AG04449 (cell line): ENCODE results near the gene CYREN.

Experiments used
- CTCF ChIA-PET: fragments of 350-600 bp; formaldehyde crosslinking; extraction: SDS; loops from one replicate; lab custom pipeline; 2021; ENCODE audit warnings: antibody characterized with exemption; lab: Yijun Ruan, JAX
- POLR2A ChIA-PET: fragments of 400-600, 350-600 bp; formaldehyde crosslinking; extraction: SDS; loops from one replicate; lab custom pipeline; 2020; ENCODE audit warnings: antibody characterized with exemption, inconsistent platforms; lab: Yijun Ruan, JAX
- DNase-seq: peaks from one replicate; pipeline ENCODE4 v3.0.0-alpha.2; 2010; ENCODE audit warnings: low read depth, low spot score
- H3K4me3 ChIP-seq: 2 replicates; pipeline ENCODE4 v1.5.1; 2011; ENCODE audit warnings: low read depth, mild to moderate bottlenecking, control low read depth, low read length
- TF ChIP-seq, protein P1 (sequence below): IDR thresholded peaks from one replicate; pipeline ENCODE4 v1.5.1; 2011; ENCODE audit warnings: mild to moderate bottlenecking, moderate library complexity, low read length, control low read depth, inconsistent platforms; ENCODE audit not compliant: insufficient read depth; ENCODE audit errors: missing control alignments

The CYREN gene

DNA sequence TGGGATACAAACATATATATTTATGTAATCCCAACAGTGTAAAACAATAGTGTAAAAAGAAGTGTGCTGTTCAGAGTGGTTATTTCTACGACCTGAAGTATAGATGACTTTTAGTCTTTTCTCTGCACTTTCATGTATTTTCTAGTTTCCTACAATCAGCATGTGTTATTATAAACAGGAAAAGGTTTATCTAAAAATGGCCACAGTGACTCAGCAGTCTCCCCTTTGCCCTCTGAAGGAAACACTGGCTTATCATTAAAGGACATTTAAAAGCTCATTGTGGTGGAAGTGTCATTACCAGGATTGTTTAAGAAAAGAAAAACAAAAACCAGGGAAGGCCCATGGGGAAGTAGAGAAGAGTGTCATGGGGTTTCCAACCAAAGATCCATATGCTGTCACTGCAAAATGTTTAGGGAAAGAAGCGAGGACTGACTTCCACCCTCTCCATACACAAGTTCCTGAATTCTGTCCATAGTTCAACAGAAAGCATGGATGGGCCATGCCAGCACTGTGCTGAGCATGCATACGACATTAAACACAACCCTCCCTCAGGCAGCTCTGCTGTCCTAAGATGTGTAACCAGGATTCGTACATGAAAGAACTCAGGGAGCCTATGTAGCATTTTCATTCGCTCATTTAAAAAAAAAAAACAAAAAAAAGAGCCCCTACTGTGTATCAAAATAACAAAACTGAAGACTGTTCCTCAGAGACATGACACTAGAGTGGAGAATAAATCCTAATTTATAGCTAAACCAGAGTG, 10.2 kb downstream of the CYREN start:
- ChIA-PET CTCF (interaction anchor here (1.3 to 3.5 kb wide), 3 partner anchors 9 to 11 kb away, joined by 5 to 19 read pairs (median 5); partner anchors contain the start of gene CYREN), POLR2A (no interaction called here)
- no peak overlapping the region for H3K4me3 ChIP-seq
- DNase-seq: no peak
- TF ChIP-seq, protein P1, sequence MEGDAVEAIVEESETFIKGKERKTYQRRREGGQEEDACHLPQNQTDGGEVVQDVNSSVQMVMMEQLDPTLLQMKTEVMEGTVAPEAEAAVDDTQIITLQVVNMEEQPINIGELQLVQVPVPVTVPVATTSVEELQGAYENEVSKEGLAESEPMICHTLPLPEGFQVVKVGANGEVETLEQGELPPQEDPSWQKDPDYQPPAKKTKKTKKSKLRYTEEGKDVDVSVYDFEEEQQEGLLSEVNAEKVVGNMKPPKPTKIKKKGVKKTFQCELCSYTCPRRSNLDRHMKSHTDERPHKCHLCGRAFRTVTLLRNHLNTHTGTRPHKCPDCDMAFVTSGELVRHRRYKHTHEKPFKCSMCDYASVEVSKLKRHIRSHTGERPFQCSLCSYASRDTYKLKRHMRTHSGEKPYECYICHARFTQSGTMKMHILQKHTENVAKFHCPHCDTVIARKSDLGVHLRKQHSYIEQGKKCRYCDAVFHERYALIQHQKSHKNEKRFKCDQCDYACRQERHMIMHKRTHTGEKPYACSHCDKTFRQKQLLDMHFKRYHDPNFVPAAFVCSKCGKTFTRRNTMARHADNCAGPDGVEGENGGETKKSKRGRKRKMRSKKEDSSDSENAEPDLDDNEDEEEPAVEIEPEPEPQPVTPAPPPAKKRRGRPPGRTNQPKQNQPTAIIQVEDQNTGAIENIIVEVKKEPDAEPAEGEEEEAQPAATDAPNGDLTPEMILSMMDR: no peak

DNA sequence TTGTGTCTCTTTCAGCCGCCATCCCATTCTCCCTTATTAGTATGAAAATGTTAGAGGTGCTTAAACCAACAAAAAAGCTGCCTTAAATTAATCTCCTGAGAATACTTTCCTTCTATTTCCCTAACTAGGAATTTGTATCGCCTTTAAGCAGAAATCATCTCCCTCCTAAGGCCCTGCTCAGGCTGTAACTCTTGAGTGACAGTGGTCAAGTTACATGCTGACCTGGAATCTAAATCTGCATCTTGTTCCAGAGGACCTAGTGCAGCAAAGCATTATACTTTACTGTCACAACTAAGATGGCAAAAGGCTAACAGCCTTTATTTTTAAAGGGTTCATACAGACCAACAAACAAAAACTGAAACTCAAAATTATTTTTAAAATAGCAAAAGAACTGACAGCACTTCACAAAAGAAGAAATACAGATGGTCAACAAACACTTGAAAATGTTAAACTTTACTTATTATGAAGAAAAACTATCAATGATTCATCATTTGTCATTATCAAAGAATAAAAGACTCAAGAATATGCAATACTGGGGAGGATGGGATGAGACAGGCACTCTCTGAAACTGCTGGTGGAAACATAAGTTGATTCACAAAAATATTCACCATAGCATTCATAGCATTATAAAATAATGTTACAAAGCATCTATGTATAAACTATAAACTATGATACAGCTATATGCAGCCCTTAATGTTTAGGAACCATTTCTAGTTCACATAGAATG, 11.0 kb downstream of the CYREN start:
- TF ChIP-seq, protein P1: no peak
- CTCF ChIA-PET: interaction anchor here (1.5 to 3.5 kb wide), 2 partner anchors 9 kb away, joined by 5 to 19 read pairs; no protein-coding TSS in a partner anchor
- DNase-seq: no peak
- H3K4me3 ChIP-seq: no peak overlapping the region
- POLR2A ChIA-PET: no interaction called here

DNA sequence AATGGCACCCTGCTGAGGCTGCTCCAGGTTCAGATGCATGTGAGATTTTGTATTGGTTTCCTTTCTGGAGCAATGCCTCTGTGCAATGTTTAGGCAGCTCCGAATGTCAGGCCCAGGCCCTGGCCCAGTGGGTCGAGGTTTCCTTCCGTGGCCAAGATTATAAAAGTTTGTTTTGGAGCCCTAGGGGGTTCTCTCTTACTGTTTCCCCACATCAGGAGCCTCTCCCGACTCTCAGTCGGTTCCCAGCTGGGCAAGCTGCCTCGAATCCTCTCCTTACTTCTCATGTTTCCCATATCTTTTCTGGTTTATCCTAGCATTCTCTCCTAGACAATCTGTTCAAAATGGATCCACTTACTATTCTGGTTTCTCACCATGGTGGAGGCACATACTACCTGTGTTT, 11.6 kb downstream of the CYREN start:
- no peak for DNase-seq
- H3K4me3 ChIP-seq: no peak overlapping the region
- TF ChIP-seq, protein P1: no peak
- ChIA-PET CTCF (interaction anchor here (3.5 kb wide), 1 partner anchor 10 kb away, joined by 19 read pairs; no protein-coding TSS in a partner anchor), POLR2A (no interaction called here)

DNA sequence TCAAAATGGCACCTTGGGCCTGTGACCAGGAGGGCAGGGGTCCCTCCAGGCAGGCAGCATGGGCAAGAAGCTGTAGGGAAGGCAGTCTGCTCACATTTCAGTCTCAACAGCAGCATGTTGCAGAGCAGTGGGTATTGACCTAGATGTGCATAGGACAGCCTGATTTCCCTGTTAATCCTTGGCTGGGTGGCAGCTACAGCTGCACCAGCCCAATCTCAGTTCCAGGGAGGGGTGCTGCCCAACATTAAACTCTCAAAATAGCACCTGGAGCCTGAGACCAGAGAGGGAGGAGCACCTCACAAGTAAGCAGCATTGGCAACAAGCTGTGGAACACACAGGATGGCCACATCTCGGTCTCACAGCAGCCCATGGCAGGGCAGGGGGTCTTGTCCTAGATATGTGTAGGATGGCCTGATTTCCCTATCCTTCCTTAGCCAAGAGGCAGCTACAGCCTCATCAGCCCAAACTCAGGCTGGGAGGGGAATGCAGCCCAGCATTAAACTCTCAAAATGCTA, 12.3 kb downstream of the CYREN start:
- ChIA-PET CTCF (interaction anchor here (3.5 kb wide), 1 partner anchor 11 kb away, joined by 19 read pairs; no protein-coding TSS in a partner anchor), POLR2A (no interaction called here)
- DNase-seq: no peak
- TF ChIP-seq, protein P1: no peak
- H3K4me3 ChIP-seq: no peak overlapping the region

DNA sequence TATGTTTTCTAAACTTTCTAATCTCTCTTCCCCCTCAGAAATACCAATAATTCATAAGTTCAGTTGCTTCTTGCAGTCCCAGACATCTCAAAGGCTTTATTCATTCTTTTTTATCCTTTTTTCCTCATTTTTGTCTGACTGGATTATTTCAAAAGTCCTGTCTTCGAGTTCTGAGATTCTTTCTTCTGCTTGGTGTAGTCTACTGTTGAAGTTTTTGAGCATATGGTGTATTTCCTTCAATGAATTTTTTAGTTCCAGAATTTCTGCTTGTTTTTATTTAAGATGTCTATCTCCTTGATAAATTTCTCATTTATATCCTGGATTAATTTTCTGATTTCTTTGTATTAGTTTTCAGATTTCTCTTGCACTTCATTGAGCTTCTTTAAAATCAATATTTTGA, 14.2 kb downstream of the CYREN start:
- TF ChIP-seq, protein P1: no peak
- no peak overlapping the region for H3K4me3 ChIP-seq
- CTCF ChIA-PET: no interaction called here
- POLR2A ChIA-PET: no interaction called here
- DNase-seq: no peak

DNA sequence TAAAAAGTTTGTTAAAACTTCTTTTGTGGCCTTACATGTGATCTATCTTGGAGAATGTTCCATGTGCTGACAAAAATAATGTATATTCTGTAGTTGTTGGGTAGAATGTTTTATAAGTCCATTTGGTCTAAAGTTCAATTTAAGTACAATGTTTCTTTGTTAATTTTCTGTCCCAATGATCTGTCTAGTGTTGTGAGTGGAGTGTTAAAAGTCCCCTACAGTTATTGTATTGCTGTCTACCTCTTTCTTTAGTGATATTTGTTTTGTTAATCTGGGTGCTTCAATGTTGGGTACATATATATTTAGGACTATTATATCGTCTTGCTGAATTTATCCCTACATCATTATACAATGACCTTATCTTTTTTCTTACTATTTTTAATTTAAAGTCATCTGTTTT, 15.8 kb downstream of the CYREN start:
- no peak for DNase-seq
- TF ChIP-seq, protein P1: no peak
- H3K4me3 ChIP-seq: no peak overlapping the region
- POLR2A ChIA-PET: no interaction called here
- CTCF ChIA-PET: interaction anchor here (0.7 kb wide), 1 partner anchor 18 kb away, joined by 3 read pairs; no protein-coding TSS in a partner anchor
